OCI-LY1 (cell line): ENCODE data around the gene FKBP4.

Experiments
- H2AFZ ChIP-seq: fragments of 200-600 bp; sonication (generic), shearing (Covaris generic); 2 replicates; pipeline ENCODE4 v1.6.0; 2014; ENCODE audit warnings: antibody characterized with exemption, mild to moderate bottlenecking, low read length
- H3F3A ChIP-seq: fragments of 200-600 bp; sonication (generic), shearing (Covaris generic); 2 replicates; pipeline ENCODE4 v1.6.0; 2014; ENCODE audit warnings: mild to moderate bottlenecking, antibody characterized with exemption, low read length, moderate library complexity; ENCODE audit not compliant: insufficient read depth
- H3K27ac ChIP-seq: fragments of 200-600 bp; sonication (generic); 2 replicates; pipeline ENCODE4 v1.5.1; 2014; ENCODE audit warnings: low read length, mixed run types, mild to moderate bottlenecking, low read depth; ENCODE audit not compliant: poor library complexity, severe bottlenecking
- H3K27me3 ChIP-seq: fragments of 200-600 bp; sonication (generic); 2 replicates; pipeline ENCODE4 v1.6.0; 2014; ENCODE audit warnings: antibody characterized with exemption, mild to moderate bottlenecking, low read length, moderate library complexity; ENCODE audit not compliant: insufficient read depth
- H3K36me3 ChIP-seq: fragments of 200-600 bp; sonication (generic); 2 replicates; pipeline ENCODE4 v1.6.1; 2014; ENCODE audit warnings: mild to moderate bottlenecking, antibody characterized with exemption, low read length, moderate library complexity, mixed read lengths; ENCODE audit not compliant: insufficient read depth
- H3K4me1 ChIP-seq: fragments of 200-600 bp; sonication (generic); 2 replicates; pipeline ENCODE4 v1.5.1; 2014; ENCODE audit warnings: mild to moderate bottlenecking, low read length, moderate library complexity; ENCODE audit not compliant: insufficient read depth, severe bottlenecking
- H3K4me2 ChIP-seq: fragments of 200-600 bp; sonication (generic), shearing (Covaris generic); 2 replicates; pipeline ENCODE4 v1.6.1; 2014; ENCODE audit warnings: low read length
- H3K4me3 ChIP-seq: fragments of 200-600 bp; sonication (generic); 2 replicates; pipeline ENCODE4 v1.5.1; 2014; ENCODE audit warnings: low read length, low read depth, mild to moderate bottlenecking, mixed read lengths; ENCODE audit not compliant: poor library complexity, severe bottlenecking
- H3K79me2 ChIP-seq: fragments of 200-600 bp; shearing (Covaris generic); 2 replicates; pipeline ENCODE4 v1.6.1; 2016; ENCODE audit warnings: mixed run types, low read length, mixed read lengths; ENCODE audit not compliant: insufficient read depth
- H3K9ac ChIP-seq: fragments of 200-600 bp; sonication (generic), shearing (Covaris generic); 2 replicates; pipeline ENCODE4 v1.6.1; 2014; ENCODE audit warnings: mild to moderate bottlenecking, low read length, mixed read lengths
- H3K9me2 ChIP-seq: fragments of 200-600 bp; sonication (generic), shearing (Covaris generic); 2 replicates; pipeline ENCODE4 v1.6.1; 2014; ENCODE audit warnings: low read depth, mild to moderate bottlenecking, low read length, mixed read lengths
- H3K9me3 ChIP-seq: fragments of 200-600 bp; shearing (Covaris generic); 2 replicates; pipeline ENCODE4 v1.6.1; 2014; ENCODE audit warnings: low read length, mixed read lengths
- H4K20me1 ChIP-seq: fragments of 200-600 bp; sonication (generic), shearing (Covaris generic); 2 replicates; pipeline ENCODE4 v1.6.0; 2016; ENCODE audit warnings: mild to moderate bottlenecking, low read length; ENCODE audit not compliant: insufficient read depth
- EZH2 ChIP-seq: fragments of 200-600 bp; sonication (generic), shearing (Covaris generic); IDR thresholded peaks from 2 replicates; pipeline ENCODE4 v1.8.0; 2017; ENCODE audit warnings: borderline replicate concordance, mixed run types, mild to moderate bottlenecking, antibody characterized with exemption, low read length, moderate library complexity, mixed read lengths
- TF ChIP-seq, protein P1 (sequence below): fragments of 200-600 bp; sonication (generic), shearing (Covaris generic); IDR thresholded peaks from 2 replicates; pipeline ENCODE4 v1.5.1; 2017; ENCODE audit warnings: mild to moderate bottlenecking, antibody characterized with exemption, low read length, moderate library complexity, mixed read lengths

FKBP4 gene

DNA sequence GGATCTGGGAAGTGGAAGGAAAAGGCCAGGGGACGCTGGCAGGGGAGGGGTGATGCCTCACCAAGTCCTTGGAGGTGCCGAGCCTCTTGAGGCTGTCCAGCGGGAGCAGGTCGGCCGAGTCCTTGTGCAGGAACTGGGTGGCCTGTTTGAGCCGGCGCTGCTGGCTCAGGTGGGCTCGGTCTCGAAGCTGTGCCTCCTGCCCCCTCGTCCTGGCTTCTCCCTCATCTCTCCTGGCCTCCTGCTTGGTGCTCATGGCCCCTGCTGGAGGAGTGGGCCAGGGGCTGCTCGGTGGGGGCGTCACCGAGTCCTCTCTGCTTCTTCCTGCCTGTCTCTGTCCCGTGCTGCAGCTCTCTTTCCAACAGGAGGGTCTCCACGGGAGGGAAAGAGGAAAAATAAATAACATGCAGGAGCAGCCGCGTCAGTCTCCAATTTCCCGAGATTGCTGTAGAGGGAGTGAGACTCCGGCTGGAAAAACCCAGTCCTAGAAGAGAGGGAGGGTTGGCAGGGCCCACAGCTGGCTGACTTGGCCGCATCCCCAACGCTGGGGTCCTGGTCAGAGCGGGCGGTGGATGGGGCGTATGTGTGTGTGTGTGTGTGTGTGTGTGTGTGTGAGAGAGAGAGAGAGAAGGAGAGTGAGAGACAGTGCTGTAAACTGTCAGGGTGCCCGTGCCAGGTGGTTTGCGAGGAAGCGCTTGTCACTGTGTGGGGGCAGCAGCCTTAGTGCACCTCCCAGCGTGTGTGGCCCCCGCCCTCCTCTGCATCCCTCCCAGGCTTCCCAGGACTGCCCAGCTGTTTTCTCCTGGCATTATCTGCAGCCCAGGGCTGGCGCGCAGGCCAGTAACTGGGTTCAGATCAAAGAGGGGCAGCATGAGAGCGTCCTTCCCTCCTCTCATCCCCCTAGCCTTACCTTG is 40.1 kb downstream of the FKBP4 start, which contains the start of gene NRIP2:
Gene NRIP2, minus strand, starts transcription at position 455 of the 911 bp plus-strand sequence. Its CDS starts 52 bp downstream, at position 403.
- Histone ChIP-seq H3K36me3 (peaks cover 3% of the 10 kb centered on the region; the same call in 1 of the 2 replicates), H3K27ac (no peak within 1 kb of the TSS), H3F3A (no peaks in the 10 kb centered on the region), H2AFZ (no peak within 1 kb of the TSS), H3K79me2 (no peaks in the 10 kb centered on the region), H3K9me3 (no peaks in the 10 kb centered on the region), H3K9ac (no peak within 1 kb of the TSS), H3K27me3 (no peaks in the 10 kb centered on the region), H3K9me2 (no peaks in the 10 kb centered on the region), H3K4me3 (no peak within 1 kb of the TSS), H3K4me2 (no peak within 1 kb of the TSS), H3K4me1 (peaks cover 13% of the 10 kb centered on the region), H4K20me1 (no peaks in the 10 kb centered on the region)
- TF ChIP-seq, protein P1, sequence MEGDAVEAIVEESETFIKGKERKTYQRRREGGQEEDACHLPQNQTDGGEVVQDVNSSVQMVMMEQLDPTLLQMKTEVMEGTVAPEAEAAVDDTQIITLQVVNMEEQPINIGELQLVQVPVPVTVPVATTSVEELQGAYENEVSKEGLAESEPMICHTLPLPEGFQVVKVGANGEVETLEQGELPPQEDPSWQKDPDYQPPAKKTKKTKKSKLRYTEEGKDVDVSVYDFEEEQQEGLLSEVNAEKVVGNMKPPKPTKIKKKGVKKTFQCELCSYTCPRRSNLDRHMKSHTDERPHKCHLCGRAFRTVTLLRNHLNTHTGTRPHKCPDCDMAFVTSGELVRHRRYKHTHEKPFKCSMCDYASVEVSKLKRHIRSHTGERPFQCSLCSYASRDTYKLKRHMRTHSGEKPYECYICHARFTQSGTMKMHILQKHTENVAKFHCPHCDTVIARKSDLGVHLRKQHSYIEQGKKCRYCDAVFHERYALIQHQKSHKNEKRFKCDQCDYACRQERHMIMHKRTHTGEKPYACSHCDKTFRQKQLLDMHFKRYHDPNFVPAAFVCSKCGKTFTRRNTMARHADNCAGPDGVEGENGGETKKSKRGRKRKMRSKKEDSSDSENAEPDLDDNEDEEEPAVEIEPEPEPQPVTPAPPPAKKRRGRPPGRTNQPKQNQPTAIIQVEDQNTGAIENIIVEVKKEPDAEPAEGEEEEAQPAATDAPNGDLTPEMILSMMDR: no peak
- no peak for TF ChIP-seq EZH2

DNA sequence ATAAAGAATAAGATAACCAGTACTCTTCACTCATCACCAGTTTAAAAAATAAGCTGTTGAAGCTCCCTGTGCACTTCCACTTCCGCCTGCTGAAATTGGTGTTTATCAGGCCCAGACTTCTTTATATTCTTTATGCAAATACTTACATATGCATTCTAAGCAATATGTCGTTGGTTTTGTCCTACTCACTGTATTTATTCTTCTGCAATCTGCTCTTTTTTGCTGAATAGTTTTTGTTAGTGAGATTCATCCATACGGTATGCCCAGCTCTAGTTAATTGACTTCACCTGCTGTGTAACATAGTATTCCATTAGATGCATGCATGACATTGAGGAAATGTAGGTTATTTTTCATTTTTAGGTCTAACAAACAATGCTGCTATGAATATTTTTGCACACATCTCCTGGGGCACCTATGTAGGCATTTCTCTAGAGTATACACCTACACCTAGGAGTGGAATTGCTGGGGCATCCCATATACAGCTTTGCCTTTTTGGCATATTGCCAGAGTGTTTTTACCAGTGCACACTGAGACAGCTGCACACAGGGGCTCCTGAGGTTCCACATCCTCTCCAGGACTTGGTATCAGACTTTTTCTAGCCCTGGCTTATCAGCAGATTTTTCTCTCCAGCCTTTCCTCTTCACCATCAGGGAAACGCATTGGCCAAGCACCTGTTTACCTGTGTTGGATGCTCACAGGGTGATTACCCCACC is 41.1 kb downstream of the FKBP4 start:
- Histone ChIP-seq H3K27me3 (no peaks in the 10 kb centered on the region), H3K79me2 (no peaks in the 10 kb centered on the region), H3K4me2 (no peak overlapping the region), H3K9ac (no peak overlapping the region), H3K4me1 (peaks cover 13% of the 10 kb centered on the region), H3K9me2 (no peaks in the 10 kb centered on the region), H3K4me3 (no peak overlapping the region), H2AFZ (no peak overlapping the region), H4K20me1 (no peaks in the 10 kb centered on the region), H3K27ac (no peak overlapping the region), H3K36me3 (no peaks in the 10 kb centered on the region), H3F3A (no peaks in the 10 kb centered on the region), H3K9me3 (no peaks in the 10 kb centered on the region)
- TF ChIP-seq EZH2: no peak

DNA sequence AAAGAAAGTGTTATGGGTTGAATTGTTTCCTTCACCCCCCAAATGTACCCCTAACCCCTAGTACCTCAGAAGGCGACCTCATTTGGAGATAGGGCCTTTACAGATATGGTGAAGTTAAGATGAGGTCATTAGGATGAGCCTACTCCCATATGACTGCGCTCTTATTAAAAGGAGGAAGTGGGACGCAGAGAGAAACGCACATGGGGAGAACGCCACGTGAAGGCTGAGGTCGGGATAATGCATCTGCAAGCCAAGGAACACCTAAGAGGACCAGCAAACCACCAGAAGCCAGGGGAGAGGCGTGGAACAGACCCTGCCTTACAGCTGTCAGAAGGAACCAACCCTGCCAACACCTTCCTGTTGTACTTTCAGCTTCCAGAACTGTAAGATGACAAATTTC is 41.8 kb downstream of the FKBP4 start:
- Histone ChIP-seq H3K79me2 (no peaks in the 10 kb centered on the region), H3F3A (no peaks in the 10 kb centered on the region), H3K27ac (no peak overlapping the region), H3K4me2 (no peak overlapping the region), H4K20me1 (no peaks in the 10 kb centered on the region), H3K9me2 (no peaks in the 10 kb centered on the region), H3K36me3 (no peaks in the 10 kb centered on the region), H3K4me3 (no peak overlapping the region), H2AFZ (no peak overlapping the region), H3K27me3 (no peaks in the 10 kb centered on the region), H3K9ac (no peak overlapping the region), H3K4me1 (peaks cover 13% of the 10 kb centered on the region), H3K9me3 (no peaks in the 10 kb centered on the region)
- TF ChIP-seq, protein P1: no peak
- no peak for TF ChIP-seq EZH2
